Duodenal mucosa (tissue), 2 donors: Measurements from ENCODE around the gene HOXD4.
A peak's percentile ranks its signal among the peaks of the same experiment; 100 is the strongest.

Source experiments
- H3K27ac ChIP-seq: one replicate; pipeline ENCODE4 v1.7.0; 2013; ENCODE audit warnings: low read depth, low read length
- H3K27me3 ChIP-seq, 2 donors: one replicate each; pipeline ENCODE4 v1.7.0; 2013; ENCODE audit warnings: low read length in 2 of 2, control low read depth in 1 of 2; ENCODE audit not compliant: insufficient read depth in 2 of 2, control insufficient read depth in 1 of 2
- H3K36me3 ChIP-seq, 2 donors: one replicate each; pipeline ENCODE4 v1.7.0; 2013; ENCODE audit warnings: low read length in 2 of 2, control low read depth in 1 of 2; ENCODE audit not compliant: insufficient read depth in 2 of 2, control insufficient read depth in 1 of 2
- H3K4me1 ChIP-seq, 2 donors: one replicate each; pipeline ENCODE4 v1.7.0; 2013; ENCODE audit warnings: low read length in 2 of 2, control low read depth in 1 of 2; ENCODE audit not compliant: insufficient read depth in 2 of 2, control insufficient read depth in 1 of 2
- H3K4me3 ChIP-seq, 2 donors: one replicate each; pipeline ENCODE4 v1.7.0; 2013; ENCODE audit warnings: low read length in 2 of 2, low read depth in 1 of 2
- H3K9ac ChIP-seq, 2 donors: one replicate each; pipeline ENCODE4 v1.7.0; 2013; ENCODE audit warnings: low read length in 2 of 2, low read depth in 1 of 2
- H3K9me3 ChIP-seq, 2 donors: one replicate each; pipeline ENCODE4 v1.7.0; 2013; ENCODE audit warnings: low read length in 2 of 2, control low read depth in 1 of 2; ENCODE audit not compliant: control insufficient read depth in 1 of 2

Gene HOXD4

DNA sequence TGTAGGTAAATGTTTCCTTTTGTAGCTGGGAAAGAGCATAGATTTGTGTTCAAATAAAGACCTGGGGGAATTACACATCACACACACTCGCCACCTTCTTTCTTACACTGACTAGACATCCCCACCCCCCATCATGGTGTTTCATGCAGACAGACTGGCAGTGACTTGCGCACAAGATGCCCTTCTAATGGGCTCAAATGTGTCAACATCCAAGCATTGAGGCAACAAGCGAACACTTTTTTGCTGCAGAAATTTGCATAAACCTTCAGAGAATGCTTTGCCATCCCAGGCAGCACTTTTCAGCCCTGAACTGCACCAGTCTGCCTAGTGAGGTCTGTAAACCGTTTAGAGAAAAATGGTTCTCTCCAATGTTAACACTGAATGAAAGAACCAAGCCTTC, 17.3 kb upstream of the HOXD4 start:
- Histone ChIP-seq H3K9me3 (no peaks in the 10 kb centered on the region), H3K4me1 (peaks cover 0 to 9% of the 10 kb centered on the region in 2 donors), H3K27ac (no peak overlapping the region), H3K27me3 (peaks cover 82 to 89% of the 10 kb centered on the region in 2 donors), H3K9ac (no peak overlapping the region), H3K36me3 (no peaks in the 10 kb centered on the region), H3K4me3 (no peak overlapping the region)

DNA sequence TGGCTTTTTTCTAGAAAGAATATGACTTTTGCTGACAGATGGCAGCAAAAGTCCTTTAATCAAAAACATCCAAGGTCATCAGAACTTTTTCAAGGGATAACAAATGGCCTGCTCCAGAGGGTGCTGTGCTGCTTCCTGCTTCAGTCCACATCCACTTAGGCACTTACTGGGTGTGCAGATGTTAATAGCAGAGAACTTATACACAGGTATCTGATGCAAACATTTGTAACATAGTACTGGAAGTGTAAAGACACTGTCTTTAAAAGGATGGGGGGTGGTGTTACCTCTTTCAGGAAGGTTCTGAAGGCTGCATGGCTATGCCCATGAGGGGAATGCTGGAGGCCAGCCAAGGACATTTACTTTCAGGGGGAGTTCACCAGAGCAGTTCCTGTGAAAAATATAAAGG, 16.3 kb upstream of the HOXD4 start:
- Histone ChIP-seq H3K4me1 (peaks cover 0 to 9% of the 10 kb centered on the region in 2 donors), H3K27ac (no peak overlapping the region), H3K9me3 (no peaks in the 10 kb centered on the region), H3K36me3 (no peaks in the 10 kb centered on the region), H3K9ac (no peak overlapping the region), H3K27me3 (peaks cover 86 to 92% of the 10 kb centered on the region in 2 donors), H3K4me3 (no peak overlapping the region)

DNA sequence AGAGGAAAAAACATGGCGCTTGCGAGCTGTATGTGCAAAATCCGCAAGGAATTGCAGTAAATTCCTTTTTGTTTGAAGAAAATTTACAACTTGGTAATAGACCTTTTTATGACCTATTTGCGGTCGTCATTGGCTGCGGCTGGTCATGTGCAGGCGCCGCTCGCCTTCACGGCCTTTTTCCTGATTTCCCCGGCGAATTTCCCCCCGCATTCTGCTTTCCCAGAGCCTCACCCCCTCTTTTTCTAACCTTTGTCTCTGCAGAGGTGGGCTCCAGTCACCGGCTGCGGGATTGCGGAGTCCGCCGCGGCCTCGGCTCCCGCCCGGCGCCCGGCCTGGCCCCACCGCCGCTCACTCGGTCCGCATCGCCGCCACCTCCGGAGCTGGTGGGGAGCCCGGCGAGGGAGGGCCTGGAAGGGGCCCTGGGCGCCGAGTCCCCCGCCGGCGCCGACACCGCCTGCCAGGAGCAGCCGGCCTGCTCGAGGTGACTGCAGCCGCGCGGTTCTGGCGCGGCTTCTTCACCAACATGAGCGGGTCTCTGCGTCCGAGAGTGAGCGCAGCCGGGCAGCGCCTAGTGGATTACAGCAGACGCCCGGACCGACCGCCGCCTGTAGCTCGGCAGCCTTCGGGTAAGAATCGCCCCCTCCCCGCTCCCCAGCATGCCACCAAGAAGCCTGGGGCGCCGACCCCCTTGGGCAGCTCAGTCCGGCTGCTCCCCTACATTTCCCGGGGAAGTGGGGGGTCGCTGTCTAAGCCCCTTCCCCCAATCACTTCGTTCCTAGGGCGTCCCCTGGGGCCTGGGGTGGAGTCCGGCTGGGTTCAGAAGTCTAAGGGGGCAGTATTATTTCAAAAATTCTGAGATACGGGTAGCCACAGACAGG, 14.7 kb upstream of the HOXD4 start:
- Histone ChIP-seq H3K4me3 (peak overlapping the region; percentile 55 to 65), H3K27ac (peak overlapping the region; percentile 47), H3K9me3 (no peaks in the 10 kb centered on the region), H3K4me1 (peaks cover 0 to 14% of the 10 kb centered on the region in 2 donors), H3K36me3 (no peaks in the 10 kb centered on the region), H3K9ac (no peak overlapping the region), H3K27me3 (peaks cover 83 to 92% of the 10 kb centered on the region in 2 donors)

DNA sequence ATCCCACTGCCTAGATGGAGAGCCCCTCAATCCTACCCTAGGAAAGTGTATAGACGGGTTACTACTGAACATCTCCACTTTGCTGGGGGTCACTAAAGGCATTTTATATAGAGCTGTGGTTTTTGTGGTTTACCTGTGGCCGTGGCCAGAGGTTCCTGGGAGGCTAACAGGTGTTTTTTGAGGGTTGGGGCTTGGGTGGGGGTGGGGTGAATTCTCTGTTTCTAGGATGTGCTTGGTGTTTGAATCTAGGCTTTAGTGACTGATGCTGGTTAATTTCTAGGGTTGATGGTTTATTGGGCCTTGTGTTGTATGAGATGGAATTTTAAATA, 14.1 kb upstream of the HOXD4 start:
- Histone ChIP-seq H3K9ac (no peak overlapping the region), H3K9me3 (no peaks in the 10 kb centered on the region), H3K27me3 (peaks cover 82 to 94% of the 10 kb centered on the region in 2 donors), H3K27ac (peak overlapping the region; percentile 47), H3K36me3 (no peaks in the 10 kb centered on the region), H3K4me1 (peaks cover 0 to 14% of the 10 kb centered on the region in 2 donors), H3K4me3 (peak overlapping the region in 1 of 2 donors; percentile 65)

DNA sequence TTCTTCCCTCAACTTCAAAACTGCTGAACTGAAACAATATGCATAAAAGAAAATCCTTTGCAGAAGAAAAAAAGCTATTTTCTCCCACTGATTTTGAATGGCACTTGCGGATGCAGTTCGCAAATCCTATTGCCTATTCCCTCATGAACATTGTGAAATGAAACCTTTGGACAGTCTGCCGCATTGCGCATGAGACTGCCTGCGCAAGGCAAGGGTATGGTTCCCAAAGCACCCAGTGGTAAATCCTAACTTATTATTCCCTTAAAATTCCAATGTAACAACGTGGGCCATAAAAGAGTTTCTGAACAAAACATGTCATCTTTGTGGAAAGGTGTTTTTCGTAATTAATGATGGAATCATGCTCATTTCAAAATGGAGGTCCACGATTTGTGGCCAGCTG, 13.4 kb upstream of the HOXD4 start:
- H3K9me3 ChIP-seq: no peaks in the 10 kb centered on the region
- H3K4me3 ChIP-seq: no peak overlapping the region
- peaks cover 80 to 94% of the 10 kb centered on the region in 2 donors for H3K27me3 ChIP-seq
- H3K4me1 ChIP-seq: peaks cover 0 to 14% of the 10 kb centered on the region in 2 donors
- no peaks in the 10 kb centered on the region for H3K36me3 ChIP-seq
- no peak overlapping the region for H3K27ac ChIP-seq
- H3K9ac ChIP-seq: no peak overlapping the region

DNA sequence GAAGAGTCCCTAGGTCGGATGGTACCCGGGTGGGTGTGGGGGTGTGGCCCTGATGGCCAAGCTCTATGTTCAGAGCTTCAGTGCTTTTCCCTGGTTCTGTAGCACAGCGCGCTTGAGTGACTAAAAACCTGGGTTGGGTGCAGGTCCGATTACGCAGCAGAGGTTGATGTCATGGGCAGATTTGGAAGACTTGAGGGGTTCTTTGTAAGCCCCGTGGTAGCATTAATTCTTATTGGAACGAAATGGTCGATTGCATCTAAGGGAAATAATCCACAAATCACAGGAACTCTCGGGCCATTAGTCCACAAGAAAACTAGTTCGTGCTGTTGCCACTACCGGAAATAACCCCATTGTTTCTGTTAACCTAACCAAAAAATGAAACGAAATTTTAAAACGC, 12.8 kb upstream of the HOXD4 start:
- H3K27ac ChIP-seq: peak overlapping the region; percentile 30
- H3K27me3 ChIP-seq: peaks cover 81 to 93% of the 10 kb centered on the region in 2 donors
- no peak overlapping the region for H3K4me3 ChIP-seq
- H3K4me1 ChIP-seq: peaks cover 0 to 14% of the 10 kb centered on the region in 2 donors
- no peak overlapping the region for H3K9ac ChIP-seq
- H3K36me3 ChIP-seq: no peaks in the 10 kb centered on the region
- no peaks in the 10 kb centered on the region for H3K9me3 ChIP-seq

DNA sequence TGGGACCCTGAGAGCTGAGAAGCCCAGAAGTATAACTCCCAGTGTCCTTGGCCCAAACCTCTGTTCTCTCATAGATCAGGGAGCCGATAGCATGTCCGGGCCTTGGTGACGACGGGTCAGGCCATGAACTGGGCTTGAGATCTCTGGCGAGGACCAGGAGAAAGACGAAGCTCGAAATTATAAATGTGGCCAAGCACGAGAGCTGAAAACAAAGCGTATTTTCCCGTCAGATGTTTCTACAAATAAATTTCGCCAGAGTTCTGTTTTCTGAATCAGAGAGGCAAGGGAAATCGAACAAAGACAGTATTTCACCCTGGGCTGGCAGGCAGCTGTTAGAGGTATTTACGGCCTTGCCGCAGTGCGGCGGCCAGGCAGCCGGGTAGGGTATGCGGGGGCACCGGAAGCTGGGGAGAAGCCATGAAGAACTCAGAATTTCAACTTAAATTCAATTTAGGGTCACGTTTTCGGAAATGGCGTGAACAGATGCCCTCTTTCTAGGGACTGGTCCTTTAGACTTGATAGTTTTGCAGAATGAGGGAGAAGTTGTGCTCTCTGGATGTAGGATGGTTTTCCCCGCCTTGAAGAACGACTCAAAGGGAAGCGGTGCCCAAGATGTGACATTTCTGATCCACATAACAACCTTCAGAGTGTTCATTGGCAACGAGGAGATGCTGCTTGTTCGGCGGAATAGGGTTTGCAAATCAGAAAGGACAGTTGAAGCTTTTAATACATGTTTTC, 12.3 kb upstream of the HOXD4 start:
- peak overlapping the region; percentile 13 for H3K27ac ChIP-seq
- H3K9ac ChIP-seq: no peak overlapping the region
- no peaks in the 10 kb centered on the region for H3K9me3 ChIP-seq
- peaks cover 0 to 14% of the 10 kb centered on the region in 2 donors for H3K4me1 ChIP-seq
- H3K36me3 ChIP-seq: no peaks in the 10 kb centered on the region
- H3K4me3 ChIP-seq: no peak overlapping the region
- H3K27me3 ChIP-seq: peaks cover 78 to 93% of the 10 kb centered on the region in 2 donors

DNA sequence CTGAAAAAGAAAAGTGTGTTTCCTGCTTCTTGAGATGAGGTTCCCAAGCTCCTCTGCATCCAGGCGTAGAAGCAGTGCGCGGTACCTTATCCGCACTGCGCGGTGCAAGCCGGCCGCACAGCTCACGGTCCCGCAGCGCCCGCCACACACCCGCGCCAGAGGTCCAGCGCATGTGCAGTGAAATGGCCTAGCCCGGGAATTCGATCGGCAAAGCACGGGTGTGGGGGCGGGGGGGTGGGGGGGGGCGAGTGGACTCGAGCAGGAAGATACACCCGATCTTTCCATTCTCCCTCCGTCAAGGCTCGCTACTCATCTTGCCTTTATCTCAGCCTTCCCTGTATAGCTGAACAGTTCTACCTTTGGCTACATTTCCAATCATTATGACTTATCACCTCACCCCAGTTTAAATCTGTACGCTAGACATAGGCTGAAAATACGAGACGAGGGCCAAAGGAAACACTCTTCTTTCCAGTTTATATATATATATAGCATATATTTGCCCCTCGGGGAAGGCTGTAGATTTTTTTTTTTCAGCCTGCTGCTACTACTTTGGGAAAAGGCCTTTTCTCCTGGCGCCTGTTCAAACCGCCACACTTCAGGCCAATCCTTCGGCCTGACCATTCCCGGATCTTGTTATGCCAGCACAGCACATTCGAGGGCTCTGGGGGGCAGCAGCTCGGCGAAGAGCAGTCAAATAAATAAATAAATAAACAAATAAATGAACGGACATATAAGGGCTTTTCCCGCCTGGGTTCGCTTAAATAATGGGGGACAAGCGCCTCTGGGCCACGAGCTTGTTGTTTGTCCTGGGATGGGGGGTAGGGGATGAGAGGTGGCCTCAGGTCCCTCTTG, 11.5 kb upstream of the HOXD4 start:
- Histone ChIP-seq H3K27me3 (peaks cover 73 to 90% of the 10 kb centered on the region in 2 donors), H3K9me3 (no peaks in the 10 kb centered on the region), H3K36me3 (no peaks in the 10 kb centered on the region), H3K9ac (no peak overlapping the region), H3K27ac (no peak overlapping the region), H3K4me3 (peak overlapping the region in 1 of 2 donors; percentile 60), H3K4me1 (peaks cover 0 to 14% of the 10 kb centered on the region in 2 donors)

DNA sequence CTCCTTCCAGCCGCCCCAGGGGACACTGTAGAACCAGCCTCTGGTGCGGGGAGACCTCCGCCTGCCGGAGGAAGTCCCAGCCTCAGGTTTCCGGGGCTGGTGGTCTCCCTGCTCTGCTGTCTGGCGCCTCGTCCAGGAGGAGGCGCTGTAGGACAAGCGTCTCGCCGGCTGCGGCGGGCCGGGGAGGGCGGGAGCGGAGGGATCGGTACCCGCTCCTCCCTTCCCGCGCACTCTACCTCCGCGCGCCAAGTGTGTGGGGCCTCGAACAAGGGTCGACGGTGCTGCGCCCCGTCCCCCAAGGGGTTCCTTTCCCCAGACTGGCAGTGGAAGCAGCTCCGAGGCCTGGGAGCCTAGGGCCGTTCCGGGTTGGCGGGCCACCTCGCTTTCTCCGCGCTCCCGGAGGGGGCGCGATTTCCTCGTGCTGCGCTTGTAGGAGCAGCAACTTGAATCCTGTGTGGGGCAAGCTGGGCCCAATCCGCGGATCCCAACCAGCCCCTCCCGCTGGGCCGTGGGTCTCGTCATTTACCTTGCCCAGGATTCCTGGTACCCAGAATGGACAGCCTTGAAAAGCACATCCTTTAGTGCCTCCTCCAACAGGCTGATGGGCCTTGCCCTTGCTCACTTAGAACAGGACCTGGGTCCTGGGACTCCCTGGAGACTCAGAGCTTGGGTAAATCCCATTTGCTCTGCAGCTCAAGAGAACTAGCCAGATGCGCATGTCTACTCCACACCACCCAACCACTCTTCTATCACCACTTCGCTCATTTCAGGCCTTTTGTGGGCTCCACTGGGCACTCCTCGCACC, 10.6 kb upstream of the HOXD4 start:
- Histone ChIP-seq H3K4me3 (peak overlapping the region; percentile 60 to 63), H3K36me3 (no peaks in the 10 kb centered on the region), H3K4me1 (peaks cover 0 to 14% of the 10 kb centered on the region in 2 donors), H3K27ac (no peak overlapping the region), H3K9me3 (no peaks in the 10 kb centered on the region), H3K9ac (no peak overlapping the region), H3K27me3 (peaks cover 73 to 90% of the 10 kb centered on the region in 2 donors)
